HepG2 (cell line): ENCODE data around the gene PBX2. TPM values are rescaled to one million over a fixed set of nuclear protein-coding genes. Genes with fewer than 3 reads are reported as not detected.

Experiments used
- ARNT2 ChIP-seq: sonication (generic); formaldehyde crosslinking; IDR thresholded peaks from 2 replicates; pipeline ENCODE4 v1.8.0; 2022; ENCODE audit warnings: mild to moderate bottlenecking, low read depth, missing genetic modification reagents, moderate library complexity
- ASH2L ChIP-seq: fragments of 300-600, 200-600 bp; sonication (generic); IDR thresholded peaks from 2 replicates; pipeline ENCODE4 v1.7.0; 2017; ENCODE audit warnings: low read depth, mild to moderate bottlenecking, moderate library complexity, mixed read lengths, low read length; ENCODE audit not compliant: insufficient read length
- BCL6 ChIP-seq: IDR thresholded peaks from 2 replicates; pipeline ENCODE4 v1.6.1; 2016; ENCODE audit warnings: missing genetic modification reagents, missing compliant biosample characterization
- CREB1 ChIP-seq, 2 experiments: fragments of 450-650 bp in 1 of 2; IDR thresholded peaks; 2 replicates each; pipeline ENCODE4 v1.6.1; 2016 to 2017; ENCODE audit warnings: control low read depth in 1 of 2, mild to moderate bottlenecking in 1 of 2, missing compliant biosample characterization in 1 of 2, missing genetic modification characterization in 1 of 2
- DRAP1 ChIP-seq: IDR thresholded peaks from 2 replicates; pipeline ENCODE4 v1.6.1; 2016; ENCODE audit warnings: missing genetic modification reagents, missing compliant biosample characterization
- EEA1 ChIP-seq: sonication (generic); formaldehyde crosslinking; IDR thresholded peaks from 2 replicates; pipeline ENCODE4 v1.5.1; 2020; ENCODE audit warnings: mild to moderate bottlenecking, missing genetic modification reagents, borderline replicate concordance
- FOXC1 ChIP-seq: sonication (generic); formaldehyde crosslinking; IDR thresholded peaks from 2 replicates; pipeline ENCODE4 v1.8.0; 2022; ENCODE audit warnings: mild to moderate bottlenecking, missing genetic modification reagents, borderline replicate concordance
- IRF2 ChIP-seq: IDR thresholded peaks from 2 replicates; pipeline ENCODE4 v1.6.1; 2018; ENCODE audit warnings: missing genetic modification reagents, missing compliant biosample characterization
- MZF1 ChIP-seq: sonication (generic); formaldehyde crosslinking; IDR thresholded peaks from 2 replicates; pipeline ENCODE4 v1.8.1; 2023; ENCODE audit warnings: mild to moderate bottlenecking, missing genetic modification reagents, borderline replicate concordance
- NBN ChIP-seq: fragments of 450-650 bp; conservative IDR thresholded peaks from 2 replicates; pipeline ENCODE4 v1.6.1; 2017
- NCOA2 ChIP-seq: sonication (generic); formaldehyde crosslinking; IDR thresholded peaks from 2 replicates; pipeline ENCODE4 v1.8.0; 2022; ENCODE audit warnings: inconsistent platforms
- NFIC ChIP-seq: IDR thresholded peaks from 2 replicates; pipeline ENCODE4 v1.6.1; 2012; ENCODE audit warnings: mild to moderate bottlenecking, low read length, inconsistent platforms
- RAD21 ChIP-seq: fragments of 450-650 bp; formaldehyde crosslinking; IDR thresholded peaks from 2 replicates; pipeline ENCODE4 v1.5.0; 2020; ENCODE audit warnings: mild to moderate bottlenecking
- RELA ChIP-seq: sonication (generic); formaldehyde crosslinking; IDR thresholded peaks from 2 replicates; pipeline ENCODE4 v1.4.0; 2020; ENCODE audit warnings: missing genetic modification reagents
- RXRB ChIP-seq: IDR thresholded peaks from 2 replicates; pipeline ENCODE4 v1.6.1; 2016; ENCODE audit warnings: borderline replicate concordance, missing genetic modification reagents, missing compliant biosample characterization
- SIX4 ChIP-seq: sonication (generic); formaldehyde crosslinking; IDR thresholded peaks from 2 replicates; pipeline ENCODE4 v1.4.0; 2020; ENCODE audit warnings: missing genetic modification reagents
- SNAPC2 ChIP-seq: sonication (generic); formaldehyde crosslinking; IDR thresholded peaks from 2 replicates; pipeline ENCODE4 v1.8.1; 2022; ENCODE audit warnings: mild to moderate bottlenecking, missing genetic modification reagents
- SP140L ChIP-seq: sonication (generic); formaldehyde crosslinking; IDR thresholded peaks from 2 replicates; pipeline ENCODE4 v1.4.0; 2020; ENCODE audit warnings: missing genetic modification reagents, borderline replicate concordance
- TAF1 ChIP-seq: sonication (generic); formaldehyde crosslinking; IDR thresholded peaks from 2 replicates; pipeline ENCODE4 v1.4.0; 2020; ENCODE audit warnings: missing genetic modification reagents
- ZBTB3 ChIP-seq: sonication (generic); formaldehyde crosslinking; IDR thresholded peaks from 2 replicates; pipeline ENCODE4 v1.4.0; 2020; ENCODE audit warnings: low read depth, mild to moderate bottlenecking, moderate library complexity, missing genetic modification reagents, borderline replicate concordance
- ZFP37 ChIP-seq: sonication (generic); formaldehyde crosslinking; IDR thresholded peaks from 2 replicates; pipeline ENCODE4 v1.4.0; 2020; ENCODE audit warnings: missing genetic modification reagents, borderline replicate concordance
- ZNF614 ChIP-seq: IDR thresholded peaks from 2 replicates; pipeline ENCODE4 v1.6.1; 2018; ENCODE audit warnings: missing biosample characterization, missing genetic modification reagents, inconsistent platforms, borderline replicate concordance
- ZNF761 ChIP-seq: sonication (generic); formaldehyde crosslinking; conservative IDR thresholded peaks from 2 replicates; pipeline ENCODE4 v1.4.0; 2020; ENCODE audit warnings: mild to moderate bottlenecking, missing genetic modification reagents
- ZNF772 ChIP-seq: sonication (generic); formaldehyde crosslinking; IDR thresholded peaks from 2 replicates; pipeline ENCODE4 v1.5.0; 2020; ENCODE audit warnings: mild to moderate bottlenecking, missing genetic modification reagents
- ZSCAN31 ChIP-seq: sonication (generic); formaldehyde crosslinking; IDR thresholded peaks from 2 replicates; pipeline ENCODE4 v1.5.0; 2020; ENCODE audit warnings: low read depth, mild to moderate bottlenecking, missing genetic modification reagents
- ZSCAN5A ChIP-seq: sonication (generic); formaldehyde crosslinking; IDR thresholded peaks from 2 replicates; pipeline ENCODE4 v1.8.0; 2022; ENCODE audit warnings: mild to moderate bottlenecking, missing genetic modification reagents, borderline replicate concordance
- ZXDC ChIP-seq: sonication (generic); formaldehyde crosslinking; IDR thresholded peaks from 2 replicates; pipeline ENCODE4 v1.5.0; 2020; ENCODE audit warnings: mild to moderate bottlenecking, missing genetic modification reagents
- polyA plus RNA-seq, 8 experiments: library from polyadenylated mRNA; depleted of rRNA in 3 of 8; stranded (reverse) in 7 of 8; unstranded in 1 of 8; fragments of >200 nt; fragmentation: Illumina TruSeq in 4 of 8; extraction: Trizol in 4 of 8; gene quantifications; 2 replicates each; pipeline versions ENCODE4 v1.2.1 to v1.2.3, GENCODE V29; 2011 to 2016; ENCODE audit warnings: low read depth in 4 of 8, missing spikeins in 1 of 8, mixed read lengths in 1 of 8; ENCODE audit not compliant: insufficient read depth in 1 of 8
- total RNA-seq, 5 experiments: library from RNA; depleted of rRNA; stranded (reverse); fragments of >200 nt; fragmentation: Illumina TruSeq; extraction: Trizol; gene quantifications; 2 replicates each; pipeline ENCODE4 v1.2.3, GENCODE V29; 2016; ENCODE audit warnings: low read depth in 1 of 5

The PBX2 gene
- total and polyA plus RNA-seq, 2 of the 13 experiments (the other 11 are each of a cell fraction or from before 2014, with no cell fraction given), result 42.3 to 77.8 TPM

GRCh38 chr6:32177183-32177787 is 12.7 kb downstream of the PBX2 start (continued):
- TF ChIP-seq IRF2 (CRISPR knock-in tag) (0 out of 2 replicates have a peak, but pooled peaks have one; percentile 4), ZXDC (CRISPR knock-in tag) (no peak), NFIC (peak; percentile 66; the same call in 1 of the 2 replicates), NCOA2 (CRISPR knock-in tag) (0 out of 2 replicates have a peak, but pooled peaks have one; percentile 1), ASH2L (peak; percentile 5), DRAP1 (peak; percentile 66), SP140L (no peak), FOXC1 (CRISPR knock-in tag) (peak; percentile 74; the same call in 1 of the 2 replicates), RAD21 (CRISPR knock-in tag) (0 out of 2 replicates have a peak, but pooled peaks have one; percentile 11), ZNF614 (CRISPR knock-in tag) (peak; percentile 21; the same call in 1 of the 2 replicates), BCL6 (CRISPR knock-in tag) (no peak), NBN (no peak), EEA1 (CRISPR knock-in tag) (peak; percentile 55; the same call in 1 of the 2 replicates), ZFP37 (CRISPR knock-in tag) (no peak), ARNT2 (CRISPR knock-in tag) (peak; percentile 38), RXRB (CRISPR knock-in tag) (peak; percentile 30; the same call in 1 of the 2 replicates), ZNF772 (CRISPR knock-in tag) (peak; percentile 68; the same call in 1 of the 2 replicates), ZNF761 (CRISPR knock-in tag) (0 out of 2 replicates have a peak, but pooled peaks have one; percentile 49), TAF1 (CRISPR knock-in tag) (peak; percentile 51; the same call in 1 of the 2 replicates), ZSCAN5A (no peak), RELA (CRISPR knock-in tag) (peak; percentile 52; the same call in 1 of the 2 replicates), CREB1 (IDR thresholded peaks at IDR 0.05) (peak; percentile 82), CREB1 (CRISPR knock-in tag; IDR thresholded peaks at IDR 0.05) (peak; percentile 84), SIX4 (CRISPR knock-in tag) (no peak), MZF1 (peak; percentile 71; the same call in 1 of the 2 replicates), SNAPC2 (CRISPR knock-in tag) (peak; percentile 81; the same call in 1 of the 2 replicates), ZSCAN31 (CRISPR knock-in tag) (no peak; the same call in 1 of the 2 replicates), ZBTB3 (CRISPR knock-in tag) (peak; percentile 83)
